ENCODE results near the gene SEC14L5. TPM values are rescaled to one million over a fixed set of nuclear protein-coding genes. Genes with fewer than 3 reads are reported as not detected.

Gene SEC14L5
- total and polyA plus RNA-seq, 10 of the 15 experiments (the other 5 are each of a cell fraction or from before 2014, with no cell fraction given): 0.01 TPM; not detected in 9

DNA sequence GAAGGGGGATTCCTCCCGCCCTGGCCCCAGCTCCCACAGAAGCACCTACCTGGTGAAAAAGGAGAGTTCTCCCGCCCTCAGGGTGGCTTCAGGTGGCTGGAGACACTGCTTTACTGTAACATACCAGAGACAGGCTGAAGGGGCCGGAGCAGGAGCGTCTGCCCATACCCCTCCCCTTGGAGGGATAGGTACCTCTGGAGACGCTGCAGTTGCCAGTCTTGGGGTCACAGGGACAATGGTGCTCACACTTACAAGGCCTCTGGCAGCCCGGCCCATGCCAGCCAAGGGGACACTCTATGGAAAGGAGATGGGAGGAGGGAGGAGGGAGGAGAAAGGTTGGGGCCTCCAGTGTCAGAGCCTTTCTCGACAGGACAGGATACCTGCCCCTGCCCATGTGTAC lies 69.0 kb downstream of the SEC14L5 start (continued):
- no peak for TF ChIP-seq CBX5 (IDR thresholded peaks at IDR 0.05; ENCODE audit: low read depth)

DNA sequence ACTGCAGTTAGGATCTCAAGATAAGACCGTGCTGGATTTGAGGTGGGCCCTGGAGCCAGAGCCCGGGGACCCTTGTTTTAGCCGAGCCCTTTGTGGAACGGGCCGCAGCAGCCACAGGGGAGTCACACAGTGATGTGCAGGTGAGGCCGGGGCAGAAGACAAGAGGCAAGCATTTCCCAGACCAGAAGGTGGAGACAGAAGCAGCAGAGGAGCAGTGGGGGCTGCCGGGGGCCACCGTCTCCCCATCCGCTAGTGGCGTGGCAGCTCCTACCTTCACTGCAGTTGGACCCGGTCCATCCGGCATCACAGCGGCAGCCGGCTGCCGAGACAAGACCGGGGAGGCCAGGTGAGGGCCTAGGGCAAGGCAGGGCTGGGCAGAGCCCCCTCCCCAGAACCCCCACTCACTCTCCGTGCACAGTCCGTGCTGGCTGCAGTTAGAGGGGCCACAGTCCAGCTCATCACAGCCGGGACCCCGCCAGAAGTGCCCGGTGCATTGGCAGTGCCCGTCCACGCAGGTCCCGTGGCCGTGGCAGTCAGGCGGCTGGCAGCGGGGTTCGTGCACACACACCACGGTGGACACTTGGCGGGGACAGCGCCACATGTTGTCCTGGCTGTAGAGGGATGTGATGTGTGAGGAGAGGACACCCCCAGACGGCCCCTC lies 69.6 kb downstream of the SEC14L5 start:
- in situ Hi-C loops (cut with MboI) (no loop called here), intact Hi-C loops (cut with micrococcal nuclease; ENCODE audit: unreplicated experiment) (no loop called here)
- ChIA-PET SMC1A (ENCODE audit: uncharacterized antibody, unreplicated experiment) (no interaction called here), POLR2A (no interaction called here), CTCF (no interaction called here), RAD21 (ENCODE audit: unreplicated experiment) (no interaction called here)
- no peaks in the 10 kb centered on the region for H4K20me1 ChIP-seq (ENCODE audit: control insufficient read depth, insufficient read depth)
- H3K27me3 ChIP-seq (replicated peaks in 1 of 2; ENCODE audit: control insufficient read depth in 2 of 2, insufficient read depth in 2 of 2, low read length in 1 of 2): no peaks in the 10 kb centered on the region
- TF ChIP-seq MTA3 (IDR thresholded peaks at IDR 0.05; ENCODE audit: borderline replicate concordance, low read length): no peak
- no peak for TF ChIP-seq POU2F2 (IDR thresholded peaks at IDR 0.05; ENCODE audit: borderline replicate concordance, low read depth, low read length)
- TF ChIP-seq MEF2A (IDR thresholded peaks at IDR 0.05; ENCODE audit: insufficient read depth, low read depth, low read length): no peak
- TF ChIP-seq TBL1XR1 (IDR thresholded peaks at IDR 0.05; ENCODE audit: low read depth, low read length): no peak
- H3K4me3 ChIP-seq: no peak overlapping the region
- ATAC-seq: no peak
- no peaks in the 10 kb centered on the region for H3K4me1 ChIP-seq (ENCODE audit: control insufficient read depth, insufficient read depth, low read length)
- H3K27ac ChIP-seq (ENCODE audit: control insufficient read depth, insufficient read depth): no peak overlapping the region
- DNase-seq (ENCODE audit: low read depth, low spot score): no peak
- H3K9me3 ChIP-seq (replicated peaks; ENCODE audit: control insufficient read depth, insufficient read depth, low read length): no peaks in the 10 kb centered on the region
- H3K4me2 ChIP-seq (ENCODE audit: control insufficient read depth, insufficient read depth): no peak overlapping the region
- H3K79me2 ChIP-seq (ENCODE audit: control insufficient read depth, insufficient read depth, low read length): no peaks in the 10 kb centered on the region
- no peak for FAIRE-seq
- H3K9ac ChIP-seq (ENCODE audit: control insufficient read depth, insufficient read depth, low read length): no peak overlapping the region
- no peaks in the 10 kb centered on the region for H3K36me3 ChIP-seq (ENCODE audit: control insufficient read depth in 2 of 2, insufficient read depth in 2 of 2, low read length in 1 of 2)
- WGBS (ENCODE audit: insufficient coverage, insufficient replicate concordance, low lambda C conversion rate, missing lambda C conversion rate): 92% methylated on average over 32 of the region's 32 CpGs
- no peak overlapping the region for H2AFZ ChIP-seq (ENCODE audit: control insufficient read depth, low read depth, low read length)
- no TSS peak for BruUV-seq (replicated peaks)

DNA sequence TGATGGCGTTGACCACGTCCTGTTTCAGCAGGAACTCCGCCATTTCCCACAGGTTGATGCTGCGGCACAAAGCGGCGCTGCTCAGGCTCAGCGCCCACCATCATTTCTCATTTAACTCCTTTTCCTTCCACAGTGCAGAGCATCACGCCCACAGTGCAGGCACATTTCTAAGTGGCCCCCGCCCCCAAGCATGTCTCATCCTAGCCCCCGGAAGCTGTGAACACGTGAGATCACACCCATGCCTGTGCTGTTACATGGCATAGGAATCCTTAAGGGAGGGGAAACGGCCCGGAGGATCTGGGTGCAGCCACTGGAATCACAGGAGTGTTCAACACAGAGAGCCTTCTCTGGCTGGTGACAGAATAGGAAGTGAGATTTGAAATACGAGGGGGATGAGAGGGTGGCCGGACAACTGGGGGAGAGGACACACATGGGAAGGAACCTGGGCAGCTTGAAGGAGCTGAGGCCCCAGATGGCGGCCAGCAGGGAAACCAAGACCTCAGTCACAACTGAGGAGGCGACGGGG lies 70.9 kb downstream of the SEC14L5 start:
- POLR2A ChIA-PET: no interaction called here
- no peak for FAIRE-seq
- in situ Hi-C loops (cut with MboI): no loop called here
- TF ChIP-seq POLR2AphosphoS5 (IDR thresholded peaks at IDR 0.05; ENCODE audit: low read length) (no peak), STAT3 (IDR thresholded peaks at IDR 0.05; ENCODE audit: low read depth, low read length) (no peak), RB1 (IDR thresholded peaks at IDR 0.05; ENCODE audit: borderline replicate concordance) (no peak), STAT1 (conservative IDR thresholded peaks at IDR 0.05) (no peak), SMAD1 (IDR thresholded peaks at IDR 0.05; ENCODE audit: low read depth, partially characterized antibody) (no peak), HDAC2 (IDR thresholded peaks at IDR 0.05) (no peak), POLR2A (IDR thresholded peaks at IDR 0.05; ENCODE audit: low read depth, low read length) (no peak)
- TF ChIP-seq, protein P1, sequence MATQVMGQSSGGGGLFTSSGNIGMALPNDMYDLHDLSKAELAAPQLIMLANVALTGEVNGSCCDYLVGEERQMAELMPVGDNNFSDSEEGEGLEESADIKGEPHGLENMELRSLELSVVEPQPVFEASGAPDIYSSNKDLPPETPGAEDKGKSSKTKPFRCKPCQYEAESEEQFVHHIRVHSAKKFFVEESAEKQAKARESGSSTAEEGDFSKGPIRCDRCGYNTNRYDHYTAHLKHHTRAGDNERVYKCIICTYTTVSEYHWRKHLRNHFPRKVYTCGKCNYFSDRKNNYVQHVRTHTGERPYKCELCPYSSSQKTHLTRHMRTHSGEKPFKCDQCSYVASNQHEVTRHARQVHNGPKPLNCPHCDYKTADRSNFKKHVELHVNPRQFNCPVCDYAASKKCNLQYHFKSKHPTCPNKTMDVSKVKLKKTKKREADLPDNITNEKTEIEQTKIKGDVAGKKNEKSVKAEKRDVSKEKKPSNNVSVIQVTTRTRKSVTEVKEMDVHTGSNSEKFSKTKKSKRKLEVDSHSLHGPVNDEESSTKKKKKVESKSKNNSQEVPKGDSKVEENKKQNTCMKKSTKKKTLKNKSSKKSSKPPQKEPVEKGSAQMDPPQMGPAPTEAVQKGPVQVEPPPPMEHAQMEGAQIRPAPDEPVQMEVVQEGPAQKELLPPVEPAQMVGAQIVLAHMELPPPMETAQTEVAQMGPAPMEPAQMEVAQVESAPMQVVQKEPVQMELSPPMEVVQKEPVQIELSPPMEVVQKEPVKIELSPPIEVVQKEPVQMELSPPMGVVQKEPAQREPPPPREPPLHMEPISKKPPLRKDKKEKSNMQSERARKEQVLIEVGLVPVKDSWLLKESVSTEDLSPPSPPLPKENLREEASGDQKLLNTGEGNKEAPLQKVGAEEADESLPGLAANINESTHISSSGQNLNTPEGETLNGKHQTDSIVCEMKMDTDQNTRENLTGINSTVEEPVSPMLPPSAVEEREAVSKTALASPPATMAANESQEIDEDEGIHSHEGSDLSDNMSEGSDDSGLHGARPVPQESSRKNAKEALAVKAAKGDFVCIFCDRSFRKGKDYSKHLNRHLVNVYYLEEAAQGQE (IDR thresholded peaks at IDR 0.05; ENCODE audit: low read depth, low read length): no peak

More for the DNA sequence above, 70.9 kb downstream of the SEC14L5 start:
- Histone ChIP-seq H2AFZ (ENCODE audit: control insufficient read depth, low read depth, low read length) (no peak overlapping the region), H3K9ac (ENCODE audit: control insufficient read depth, insufficient read depth, low read length) (no peak overlapping the region), H3K79me2 (ENCODE audit: control insufficient read depth, insufficient read depth, low read length) (no peaks in the 10 kb centered on the region), H3K9me3 (replicated peaks; ENCODE audit: control insufficient read depth, insufficient read depth, low read length) (no peaks in the 10 kb centered on the region), H3K27me3 (replicated peaks in 1 of 2; ENCODE audit: control insufficient read depth in 2 of 2, insufficient read depth in 2 of 2, low read length in 1 of 2) (no peaks in the 10 kb centered on the region), H3K4me1 (ENCODE audit: control insufficient read depth, insufficient read depth, low read length) (peaks cover 3% of the 10 kb centered on the region), H4K20me1 (ENCODE audit: control insufficient read depth, insufficient read depth) (no peaks in the 10 kb centered on the region), H3K4me2 (ENCODE audit: control insufficient read depth, insufficient read depth) (no peak overlapping the region), H3K27ac (ENCODE audit: control insufficient read depth, insufficient read depth) (no peak overlapping the region), H3K36me3 (ENCODE audit: control insufficient read depth in 2 of 2, insufficient read depth in 2 of 2, low read length in 1 of 2) (no peaks in the 10 kb centered on the region), H3K4me3 (no peak overlapping the region)
- intact Hi-C loops (cut with micrococcal nuclease; ENCODE audit: unreplicated experiment): no loop called here
- 87% methylated on average over 18 of the region's 18 CpGs for WGBS (ENCODE audit: insufficient coverage, insufficient replicate concordance, low lambda C conversion rate, missing lambda C conversion rate)
- DNase-seq (ENCODE audit: low read depth, low spot score): no peak
- ChIA-PET CTCF (no interaction called here), SMC1A (ENCODE audit: uncharacterized antibody, unreplicated experiment) (no interaction called here), RAD21 (ENCODE audit: unreplicated experiment) (no interaction called here)
- BruUV-seq (replicated peaks): no TSS peak
- ATAC-seq: no peak

Measured in GM12878 (cell line).